K562 (cell line): ENCODE measurements around the gene USH2A. TPM values are rescaled to one million over a fixed set of nuclear protein-coding genes. Genes with fewer than 3 reads are reported as not detected.
A peak's percentile ranks its signal among the peaks of the same experiment; 100 is the strongest.

Source experiments
- ATAC-seq: fragments of 200-7000 bp; cut with Tn5 transposase; 3 replicates; pipeline ENCODE4 v1.9.1; 2020; ENCODE audit warnings: moderate library complexity
- BruUV-seq: library from RNA; stranded (reverse); fragments of 400-500 nt; replicated peaks from 2 replicates; lab custom pipeline; 2021; lab: Mats Ljungman, UMichigan
- CTCF ChIA-PET: fragments of 300-600 bp; formaldehyde crosslinking; extraction: SDS; loops from one replicate; lab custom pipeline; 2021; ENCODE audit warnings: low intra/inter-chr PET ratio; lab: Yijun Ruan, JAX
- POLR2A ChIA-PET: fragments of 300-600, 350-650 bp; sonication (Branson Sonifier 250); formaldehyde crosslinking; extraction: SDS; loops from one replicate; lab custom pipeline; 2021; ENCODE audit warnings: antibody characterized with exemption, inconsistent platforms; lab: Yijun Ruan, JAX
- DNase-seq, 4 experiments: peaks; one replicate each; pipeline versions ENCODE4 v3.0.0 to v3.0.0-alpha.2; 2011 to 2018; ENCODE audit warnings: low spot score in 3 of 4, mixed read lengths in 3 of 4; ENCODE audit errors: extremely low read depth in 1 of 4
- FAIRE-seq: peaks from 2 replicates; lab custom pipeline; 2011; peaks lifted over from hg19 to GRCh38; lab: Jason Lieb, UNC
- H2AFZ ChIP-seq: 2 replicates; pipeline ENCODE4 v1.6.0; 2011; ENCODE audit warnings: low read depth, low read length, control low read depth, inconsistent platforms
- H3K27ac ChIP-seq: fragments of 200-600 bp; 3 replicates; pipeline ENCODE4 v1.8.0; 2011; ENCODE audit warnings: low read depth, mild to moderate bottlenecking, control low read depth, inconsistent platforms, low read length, moderate library complexity, mixed read lengths; ENCODE audit errors: extremely low read depth
- H3K27me3 ChIP-seq, 2 experiments: fragments of 300-600 bp in 1 of 2; 2 replicates in 1 of 2; 3 replicates in 1 of 2; pipeline versions ENCODE4 v1.6.0 to v1.8.0; 2011; ENCODE audit warnings: inconsistent platforms in 2 of 2, low read length in 2 of 2, mild to moderate bottlenecking in 1 of 2, mixed read lengths in 1 of 2, moderate library complexity in 1 of 2; ENCODE audit not compliant: control insufficient read depth in 2 of 2, insufficient read depth in 2 of 2
- H3K36me3 ChIP-seq: fragments of 300-600 bp; 3 replicates; pipeline ENCODE4 v1.8.0; 2011; ENCODE audit warnings: mild to moderate bottlenecking, low read length, inconsistent platforms; ENCODE audit not compliant: control insufficient read depth, insufficient read depth
- H3K4me1 ChIP-seq, 2 experiments: fragments of 200-600 bp in 1 of 2; replicated peaks in 1 of 2; 2 replicates in 1 of 2; 3 replicates in 1 of 2; pipeline versions ENCODE4 v1.5.1 to v1.8.0; 2011; ENCODE audit warnings: inconsistent platforms in 2 of 2, low read length in 2 of 2, mild to moderate bottlenecking in 1 of 2, mixed read lengths in 1 of 2, moderate library complexity in 1 of 2; ENCODE audit not compliant: control insufficient read depth in 2 of 2, insufficient read depth in 2 of 2
- H3K4me2 ChIP-seq: 2 replicates; pipeline ENCODE4 v1.6.1; 2011; ENCODE audit warnings: low read length, control low read depth, inconsistent platforms, mixed read lengths; ENCODE audit not compliant: insufficient read depth
- H3K4me3 ChIP-seq: fragments of 200-600 bp; sonication (generic), shearing (Covaris generic); 2 replicates; pipeline ENCODE4 v1.5.1; 2016; ENCODE audit warnings: control low read depth, inconsistent platforms
- H3K79me2 ChIP-seq: fragments of 200-600 bp; 3 replicates; pipeline ENCODE4 v1.8.0; 2011; ENCODE audit warnings: low read length, inconsistent platforms; ENCODE audit not compliant: control insufficient read depth, insufficient read depth
- H3K9ac ChIP-seq, 2 experiments: 2 replicates each; pipeline versions ENCODE4 v1.6.0 to v1.6.1; 2011; ENCODE audit warnings: low read depth in 2 of 2, low read length in 2 of 2, control low read depth in 1 of 2, inconsistent platforms in 1 of 2, mild to moderate bottlenecking in 1 of 2, mixed read lengths in 1 of 2; ENCODE audit not compliant: insufficient read depth in 1 of 2
- H3K9me1 ChIP-seq: one replicate; pipeline ENCODE4 v1.6.0; 2011; ENCODE audit warnings: inconsistent platforms, mild to moderate bottlenecking, low read length, moderate library complexity; ENCODE audit not compliant: control insufficient read depth, insufficient read depth
- H3K9me3 ChIP-seq: replicated peaks from 2 replicates; pipeline ENCODE4 v1.5.1; 2011; ENCODE audit warnings: low read depth, low read length, inconsistent platforms; ENCODE audit not compliant: control insufficient read depth, insufficient read depth
- H4K20me1 ChIP-seq: replicated peaks from 2 replicates; pipeline ENCODE4 v1.6.1; 2011; ENCODE audit warnings: low read length, inconsistent platforms, mixed read lengths; ENCODE audit not compliant: control insufficient read depth, insufficient read depth
- C11orf30 ChIP-seq: fragments of 450-650 bp; IDR thresholded peaks from 2 replicates; pipeline ENCODE4 v1.6.1; 2016; ENCODE audit warnings: low read depth, mild to moderate bottlenecking
- HMBOX1 ChIP-seq: sonication (generic); IDR thresholded peaks from 2 replicates; pipeline ENCODE4 v1.6.1; 2016
- MAFG ChIP-seq: fragments of 450-650 bp; conservative IDR thresholded peaks from 2 replicates; pipeline ENCODE4 v1.6.1; 2016; ENCODE audit warnings: missing genetic modification characterization, missing compliant biosample characterization
- NFE2 ChIP-seq: IDR thresholded peaks from 2 replicates; pipeline ENCODE4 v1.6.1; 2014; ENCODE audit warnings: antibody characterized with exemption, low read depth
- ZNF316 ChIP-seq: fragments of 450-650 bp; IDR thresholded peaks from 2 replicates; pipeline ENCODE4 v1.6.1; 2016
- ZNF407 ChIP-seq: fragments of 450-650 bp; IDR thresholded peaks from 2 replicates; pipeline ENCODE4 v1.6.1; 2016; ENCODE audit warnings: low read depth
- WGBS: fragments of 100-300 bp; shearing (Covaris generic); methylation state at CpG from one replicate; pipeline ENCODE4 v1.1.6; 2016; ENCODE audit warnings: low coverage, mixed read lengths; ENCODE audit not compliant: insufficient coverage; ENCODE audit errors: missing lambda C conversion rate; 5-methylcytosine and 5-hydroxymethylcytosine counted together
- in situ Hi-C: fragments of 300-500 bp; cut with MboI; formaldehyde crosslinking; loops from 4 replicates; pipeline ENCODE4 v1.15.0; 2018; ENCODE audit warnings: inconsistent platforms, mixed read lengths
- intact Hi-C: fragments of 100-400 bp; cut with micrococcal nuclease; formaldehyde crosslinking; loops from 2 replicates; pipeline ENCODE4 v1.14.2; 2022
- polyA plus RNA-seq, 8 experiments: library from polyadenylated mRNA; depleted of rRNA in 4 of 8; stranded (reverse) in 5 of 8; unstranded in 3 of 8; fragments of >200 nt; fragmentation: Nextera tagmentation in 2 of 8; fragmentation: Illumina TruSeq in 1 of 8; extraction: Ambion mirVana in 2 of 8; extraction: Trizol in 1 of 8; gene quantifications; 2 replicates each; pipeline versions ENCODE4 v1.2.1 to v1.2.3, GENCODE V29; 2011 to 2014; ENCODE audit warnings: inconsistent platforms in 1 of 8, missing spikeins in 1 of 8
- total RNA-seq, 7 experiments: library from RNA; depleted of rRNA in 6 of 7; stranded (reverse); fragments of >200 nt in 6 of 7; fragmentation: Illumina TruSeq in 2 of 7; extraction: Trizol in 2 of 7; gene quantifications; 2 replicates each; pipeline versions ENCODE4 v1.2.1 to v1.2.3, GENCODE V29; 2011 to 2021; ENCODE audit warnings: low replicate concordance in 1 of 7
- TF ChIP-seq, protein P1 (sequence below): IDR thresholded peaks from 2 replicates; pipeline ENCODE4 v1.6.1; 2011; ENCODE audit not compliant: insufficient read length; ENCODE audit errors: extremely low read depth

The USH2A gene
- total and polyA plus RNA-seq, 9 of the 15 experiments (the other 6 are each of a cell fraction or from before 2014, with no cell fraction given), result under 0.01 TPM; not detected in 7

DNA sequence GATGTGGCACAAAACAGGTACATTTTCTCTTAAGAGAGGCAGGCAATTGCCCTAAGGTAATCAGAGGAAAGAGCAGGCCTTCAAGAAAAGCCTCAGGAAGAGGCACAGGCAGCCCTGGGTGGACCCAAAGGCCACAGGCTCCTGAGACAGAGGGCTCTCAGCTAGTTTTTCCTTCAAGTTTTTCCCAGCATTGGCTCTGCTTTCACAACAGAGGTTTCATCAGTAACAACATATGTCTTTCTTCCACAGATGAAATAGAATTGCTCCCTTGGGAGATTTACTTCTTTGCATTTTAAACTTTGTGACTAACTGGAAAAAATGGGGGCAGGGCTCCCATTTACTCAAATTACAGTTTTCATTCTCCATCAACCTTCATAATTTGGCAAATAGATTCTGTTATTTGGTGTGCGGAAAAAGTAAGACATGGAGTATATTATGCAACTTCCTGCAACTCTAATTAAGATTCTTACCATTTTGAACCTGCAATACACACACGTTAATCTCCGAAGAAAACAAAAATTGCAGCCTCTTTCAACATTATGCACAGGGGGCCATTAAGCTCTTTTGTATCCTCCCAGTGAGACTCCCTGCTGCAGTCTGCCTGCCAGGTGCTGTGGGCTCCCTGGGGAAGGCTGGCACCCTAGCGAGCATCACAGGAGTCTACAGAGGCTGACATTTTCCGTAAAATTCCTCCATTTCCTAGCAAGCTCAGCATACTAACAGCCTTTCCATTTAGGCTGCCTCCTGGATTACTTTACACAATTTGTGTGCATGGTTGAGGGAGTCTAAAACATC lies 282.3 kb downstream of the USH2A start (continued):
- TF ChIP-seq, protein P1, sequence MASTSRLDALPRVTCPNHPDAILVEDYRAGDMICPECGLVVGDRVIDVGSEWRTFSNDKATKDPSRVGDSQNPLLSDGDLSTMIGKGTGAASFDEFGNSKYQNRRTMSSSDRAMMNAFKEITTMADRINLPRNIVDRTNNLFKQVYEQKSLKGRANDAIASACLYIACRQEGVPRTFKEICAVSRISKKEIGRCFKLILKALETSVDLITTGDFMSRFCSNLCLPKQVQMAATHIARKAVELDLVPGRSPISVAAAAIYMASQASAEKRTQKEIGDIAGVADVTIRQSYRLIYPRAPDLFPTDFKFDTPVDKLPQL, result no peak

- CTCF ChIA-PET, result no interaction called here
- FAIRE-seq (no peak), ATAC-seq (no peak), DNase-seq (no peak)
- POLR2A ChIA-PET, result no interaction called here
- Histone ChIP-seq H4K20me1 (no peaks in the 10 kb centered on the region), H2AFZ (no peak overlapping the region), H3K4me1 (no peaks in the 10 kb centered on the region), H3K9me3 (no peaks in the 10 kb centered on the region), H3K9ac (no peak overlapping the region), H3K4me2 (no peak overlapping the region), H3K79me2 (no peaks in the 10 kb centered on the region), H3K27ac (no peak overlapping the region), H3K4me3 (no peak overlapping the region), H3K36me3 (no peaks in the 10 kb centered on the region), H3K9me1 (no peaks in the 10 kb centered on the region), H3K27me3 (no peaks in the 10 kb centered on the region)
- in situ Hi-C loops (no loop called here), intact Hi-C loops (no loop called here)
- WGBS, result 2% methylated on average over 4 of the region's 4 CpGs
- TF ChIP-seq MAFG (tag), result peak; percentile 59; the same call in 1 of the 2 replicates
- no peak for TF ChIP-seq HMBOX1
- TF ChIP-seq NFE2, result peak; percentile 16; the same call in 1 of the 2 replicates
- TF ChIP-seq ZNF316, result peak; percentile 73
- 0 out of 2 replicates have a peak, but pooled peaks have one; percentile 9 for TF ChIP-seq C11orf30
- no peak for TF ChIP-seq ZNF407
- no TSS peak for BruUV-seq
These were observed 299.0 kb downstream of the USH2A start for GRCh38 chr1:216124192-216124781.
